RPMI8226 (cell line): ENCODE results near the gene C1orf115.
"Not testable (repeated sequence)": the region's sequence is repeated elsewhere in the genome, so short reads cannot be mapped to it uniquely, and the experiment has no call there.

ENCODE experiments used
- DNase-seq: peaks from one replicate; pipeline ENCODE4 v3.0.0-alpha.2; 2015

C1orf115 gene

DNA sequence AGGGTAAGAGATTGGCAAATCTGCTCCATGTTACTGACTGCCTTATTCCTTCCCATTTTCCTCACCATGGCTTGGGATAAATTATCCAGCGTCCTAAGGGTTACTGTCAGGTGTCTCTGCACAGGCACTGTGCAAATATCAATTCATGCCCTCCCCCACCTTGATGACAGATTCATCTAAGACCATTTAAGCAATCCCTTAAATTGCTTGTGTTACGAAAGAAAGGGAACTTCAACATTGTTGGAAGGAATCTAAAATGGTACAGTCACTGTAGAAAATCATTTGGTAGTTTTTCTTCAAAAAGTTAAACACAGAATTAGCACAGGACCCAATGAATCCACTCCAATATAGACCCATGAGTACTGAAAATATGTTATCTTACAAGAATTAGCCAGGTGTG, 40.3 kb downstream of the C1orf115 start:
- no peak for DNase-seq

DNA sequence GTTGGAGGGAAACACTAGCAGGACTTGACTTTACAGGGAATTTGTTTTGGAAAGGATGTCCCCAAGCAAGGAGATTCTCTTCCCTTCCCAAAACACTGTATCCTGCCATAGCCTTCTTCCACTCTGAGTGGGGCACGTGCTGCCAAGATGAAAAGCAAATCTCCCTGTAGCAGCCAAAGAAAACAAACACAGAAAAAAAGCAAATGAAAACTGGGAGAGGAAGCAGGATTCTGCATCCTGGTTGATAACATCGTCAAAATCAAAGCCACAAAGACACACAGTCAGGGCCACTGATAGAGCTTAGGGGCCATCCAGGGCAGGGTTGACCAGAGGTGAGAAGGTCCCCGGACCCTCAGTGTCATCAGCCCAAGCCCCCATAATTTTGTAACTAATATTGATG, 42.0 kb downstream of the C1orf115 start:
- DNase-seq: no peak

DNA sequence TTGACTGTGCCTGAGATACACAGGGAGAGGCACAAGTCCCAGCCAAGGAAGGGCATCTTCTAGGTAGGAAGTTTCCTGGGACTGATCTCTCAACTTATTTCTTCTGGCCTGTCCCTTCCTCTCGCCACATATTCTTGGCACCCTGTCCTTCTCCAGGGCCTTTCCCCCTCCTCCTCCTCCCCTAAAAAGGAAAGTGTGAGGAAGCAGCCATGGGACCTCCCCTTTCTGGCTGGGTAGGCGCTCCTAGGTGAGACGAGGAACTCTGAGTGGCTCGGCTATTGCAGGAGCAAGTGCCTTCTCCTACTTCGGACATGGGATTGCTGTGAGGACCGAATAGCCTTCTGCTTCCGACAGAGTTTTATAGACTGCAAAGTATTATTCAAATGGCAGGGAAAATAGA, 42.5 kb downstream of the C1orf115 start:
- DNase-seq: no peak

DNA sequence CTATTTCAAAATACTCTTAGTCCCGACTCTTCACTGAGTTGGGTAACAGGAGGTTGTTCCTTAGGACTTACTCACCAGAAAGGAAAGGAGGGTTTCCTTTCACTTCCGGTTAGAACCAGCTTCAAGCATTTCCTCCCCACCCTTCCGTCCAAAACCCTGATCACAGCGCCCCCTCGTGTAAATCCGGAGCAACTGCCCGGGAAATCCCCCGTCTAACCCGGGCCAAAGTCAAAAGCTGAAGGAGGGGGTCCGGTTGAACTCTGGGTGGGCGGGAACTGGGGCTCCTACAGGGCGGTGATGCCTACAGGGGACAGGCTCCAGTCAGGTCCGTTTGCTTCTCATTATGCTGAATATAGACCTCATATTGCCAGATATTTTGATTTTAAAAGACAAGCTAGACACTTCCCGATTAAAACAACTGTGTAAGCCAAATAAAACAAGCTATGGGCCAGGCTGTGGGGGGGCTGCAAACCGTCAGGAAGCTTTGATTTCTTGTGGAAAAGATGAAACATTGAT, 43.0 kb downstream of the C1orf115 start:
- peak; percentile 61 for DNase-seq

DNA sequence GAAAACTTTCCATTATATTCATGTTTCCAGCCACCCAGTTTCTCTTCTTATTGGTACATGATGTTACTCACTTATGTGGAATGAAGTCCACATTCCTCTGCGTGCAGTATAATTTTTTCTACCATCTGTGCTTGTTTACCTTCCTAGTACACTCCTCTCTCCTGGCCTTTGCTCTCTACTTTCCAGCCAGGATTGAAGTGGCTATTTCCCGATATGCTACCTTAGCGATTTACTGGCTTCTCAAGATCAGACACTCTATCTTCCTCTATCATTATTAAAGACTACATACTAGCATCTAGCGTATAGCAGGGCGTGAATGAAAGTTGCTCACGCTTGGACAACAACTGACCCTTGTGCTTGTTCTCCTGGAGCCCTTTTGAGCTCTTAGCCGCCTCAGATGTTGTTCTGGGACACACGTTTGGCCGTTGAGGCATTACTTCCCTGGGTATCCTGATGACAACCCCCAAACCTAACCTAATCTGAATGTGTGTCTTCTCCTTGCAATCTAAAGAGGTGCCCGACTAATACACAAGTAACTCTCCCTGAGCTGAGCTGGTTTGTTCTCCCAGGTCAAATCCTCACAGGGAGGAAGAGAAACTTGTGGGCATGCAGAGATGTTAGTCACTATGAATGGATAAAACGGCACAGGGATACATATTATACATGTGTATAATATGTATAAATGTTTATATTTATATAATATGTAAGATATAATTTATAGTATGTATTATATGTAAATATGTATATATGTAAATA, 44.6 kb downstream of the C1orf115 start:
- DNase-seq: no peak

DNA sequence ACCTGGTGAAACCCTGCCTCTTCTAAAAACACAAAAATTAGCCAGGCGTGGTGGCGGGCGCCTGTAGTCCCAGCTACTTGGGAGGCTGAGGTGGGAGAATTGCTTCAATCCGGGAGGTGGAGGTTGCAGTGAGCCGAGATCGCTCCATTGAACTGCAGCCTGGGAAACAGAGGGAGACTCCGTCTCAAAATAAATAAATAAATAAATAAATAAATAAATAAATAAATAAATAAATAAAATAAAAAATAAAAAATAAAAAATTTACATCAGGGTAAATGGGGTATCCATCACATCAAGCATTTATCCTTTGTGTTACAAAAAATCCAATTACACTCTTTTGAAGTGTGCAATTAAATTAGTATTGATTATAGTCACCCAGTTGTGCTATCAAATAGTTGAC, 46.1 kb downstream of the C1orf115 start:
- DNase-seq: not testable (repeated sequence)

DNA sequence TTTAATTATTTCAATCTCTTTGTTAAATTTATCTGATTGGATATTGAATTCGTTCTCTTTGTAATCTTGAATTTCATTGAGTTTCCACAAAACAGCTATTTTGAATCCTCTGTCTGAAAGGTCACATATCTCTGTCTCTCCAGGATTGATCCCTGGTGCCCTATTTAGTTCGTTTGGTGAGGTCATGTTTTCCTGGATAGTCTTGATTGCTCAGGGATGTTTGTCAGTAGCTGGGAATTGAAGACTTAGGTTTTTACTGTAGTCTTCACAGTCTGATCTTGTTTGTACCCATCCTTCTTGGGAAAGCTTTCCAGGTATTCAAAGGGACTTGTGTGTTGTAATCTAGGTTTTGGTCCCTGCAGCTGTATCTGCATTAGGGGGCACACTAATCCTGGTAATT, 51.2 kb downstream of the C1orf115 start:
- no peak for DNase-seq

DNA sequence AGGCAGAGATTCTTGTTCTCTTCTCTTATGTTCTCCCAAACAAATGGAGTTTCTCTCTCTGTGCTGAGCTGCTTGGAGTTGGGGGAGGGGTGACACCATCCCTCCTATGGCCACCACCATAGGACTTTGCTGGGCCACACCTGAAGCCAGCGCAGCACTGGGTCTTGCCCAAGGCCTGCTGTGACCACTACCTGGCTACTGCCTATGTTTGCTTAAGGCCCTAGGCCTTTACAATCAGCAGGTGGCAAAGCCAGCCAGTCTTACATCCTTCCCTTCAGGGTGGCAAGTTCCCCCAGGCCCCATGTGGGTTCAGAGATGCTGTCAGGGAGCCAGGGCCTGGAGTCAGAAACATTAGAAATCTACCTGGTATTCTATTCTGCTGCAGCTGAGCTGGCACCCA, 51.7 kb downstream of the C1orf115 start:
- DNase-seq: no peak

DNA sequence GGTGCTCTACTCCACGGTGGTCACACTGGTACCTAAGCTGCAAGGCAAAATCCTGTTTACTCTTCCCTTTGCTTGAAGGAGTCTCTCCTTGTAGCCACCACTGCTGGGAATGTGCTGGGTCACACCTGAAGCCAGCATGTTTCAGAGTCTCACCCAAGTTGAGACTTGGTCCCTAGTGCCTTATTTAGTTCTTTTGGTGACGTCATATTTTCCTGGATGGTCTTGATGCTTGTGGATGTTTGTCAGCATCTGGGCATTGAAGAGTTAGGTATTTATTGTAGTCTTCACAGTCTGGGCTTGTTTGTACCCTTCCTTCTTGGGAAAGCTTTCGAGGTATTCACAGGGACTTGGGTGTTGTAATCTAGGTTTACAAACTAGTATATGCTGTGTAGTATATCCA, 52.4 kb downstream of the C1orf115 start:
- DNase-seq: no peak

DNA sequence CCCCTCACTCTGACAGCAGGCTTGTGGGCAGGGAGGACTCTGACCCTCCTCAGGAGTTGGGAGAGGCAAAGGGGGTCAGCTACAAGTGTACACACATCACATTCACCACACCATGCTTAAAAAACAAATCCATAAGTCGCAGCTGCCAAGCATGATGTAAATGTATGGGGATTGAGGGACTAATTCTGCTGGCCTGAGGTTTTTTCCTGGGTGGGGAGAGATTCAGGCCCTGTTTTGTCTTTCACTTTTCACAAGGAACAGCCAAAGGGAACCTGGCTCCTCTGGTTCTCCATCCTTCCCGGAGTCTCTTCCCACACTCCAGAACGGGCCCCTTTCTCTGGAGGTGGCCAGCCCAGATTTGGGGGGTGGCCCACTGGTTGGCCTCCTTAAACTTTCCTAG, 56.7 kb downstream of the C1orf115 start:
- DNase-seq: no peak

DNA sequence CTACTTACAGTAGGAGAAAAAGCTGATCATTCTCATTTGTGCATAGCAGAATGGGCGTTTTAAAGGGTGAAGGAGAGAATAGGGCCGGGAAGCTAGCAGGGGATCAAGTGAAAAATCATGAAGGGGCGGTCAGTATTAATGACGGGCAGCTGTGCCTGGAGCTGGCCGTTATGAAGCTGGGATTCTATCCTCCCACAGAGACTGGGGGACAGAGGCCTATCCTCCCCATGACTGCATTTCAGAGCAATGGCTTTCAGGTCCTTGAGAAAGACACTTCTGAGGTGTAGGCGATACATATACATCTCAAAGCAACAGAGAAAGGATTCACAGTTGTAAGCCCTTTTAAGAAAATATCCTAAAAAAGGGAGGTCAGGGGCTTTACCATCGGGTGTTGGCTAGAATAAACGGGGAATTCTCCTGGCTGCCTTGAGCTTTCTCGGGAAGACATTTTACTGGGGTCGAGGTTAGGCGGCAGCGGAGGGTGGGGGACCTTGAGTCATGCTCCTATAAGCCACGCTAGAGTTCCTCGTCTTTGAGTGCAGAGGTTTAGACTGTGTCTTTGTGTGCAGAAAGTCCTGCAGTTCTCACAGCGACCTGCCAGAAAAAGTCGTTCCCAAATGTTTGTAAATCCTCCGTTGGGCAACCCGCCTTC, 57.4 kb downstream of the C1orf115 start:
- DNase-seq: no peak

DNA sequence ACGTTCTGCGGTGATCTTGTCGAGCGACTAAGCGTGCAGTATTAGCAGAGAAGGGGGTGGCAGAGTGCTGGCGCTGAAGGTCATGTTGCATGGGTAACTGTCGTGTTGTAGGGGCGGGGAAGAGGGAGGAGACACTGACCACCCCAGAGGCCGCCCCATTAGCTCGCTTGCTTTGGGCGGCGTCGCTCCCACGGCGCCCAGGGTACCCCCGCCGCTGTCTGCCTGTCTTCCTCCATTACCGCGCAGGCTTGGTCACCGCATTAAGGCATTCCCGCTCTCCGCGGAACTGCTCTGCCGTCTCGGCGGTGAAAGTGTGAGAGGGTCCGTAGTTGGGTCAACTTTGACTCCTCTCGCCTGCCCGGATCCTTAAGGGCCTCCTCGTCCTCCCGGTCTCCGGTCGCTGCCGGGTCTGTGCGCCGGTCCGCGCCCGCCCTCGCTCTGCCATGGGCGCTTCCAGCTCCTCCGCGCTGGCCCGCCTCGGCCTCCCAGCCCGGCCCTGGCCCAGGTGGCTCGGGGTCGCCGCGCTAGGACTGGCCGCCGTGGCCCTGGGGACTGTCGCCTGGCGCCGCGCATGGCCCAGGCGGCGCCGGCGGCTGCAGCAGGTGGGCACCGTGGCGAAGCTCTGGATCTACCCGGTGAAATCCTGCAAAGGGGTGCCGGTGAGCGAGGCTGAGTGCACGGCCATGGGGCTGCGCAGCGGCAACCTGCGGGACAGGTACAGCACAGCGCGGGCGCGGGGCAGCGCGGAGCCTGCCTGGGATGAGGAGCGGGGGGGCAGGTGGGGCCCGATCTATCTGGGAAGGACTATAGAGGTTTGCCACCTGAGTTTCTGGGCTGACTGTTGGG, 58.1 kb downstream of the C1orf115 start, which contains the start of gene MTARC2:
Gene MTARC2 (plus strand): TSS at position 234 of the 846 bp plus-strand sequence. CDS start 210 bp downstream, at position 444.
- no peak for DNase-seq
